ENCODE data around the gene NTRK2.

NTRK2 gene

GRCh38 chr9:84785792-84786547 is 116.4 kb downstream of the NTRK2 start:
- no peak for DNase-seq

- no peak for DNase-seq
Measured at GRCh38 chr9:84788803-84789462, 119.4 kb downstream of the NTRK2 start.

- no peak for DNase-seq
Measured at GRCh38 chr9:84789463-84789830, 119.9 kb downstream of the NTRK2 start.

GRCh38 chr9:84791643-84792042 is 122.1 kb downstream of the NTRK2 start:
- no peak for DNase-seq

GRCh38 chr9:84793251-84793650 is 123.7 kb downstream of the NTRK2 start:
- DNase-seq, result no peak

- no peak for DNase-seq
Measured at GRCh38 chr9:84794981-84795637, 125.6 kb downstream of the NTRK2 start.

GRCh38 chr9:84796404-84796803 is 126.9 kb downstream of the NTRK2 start:
- no peak for DNase-seq

GRCh38 chr9:84799251-84799650 is 129.7 kb downstream of the NTRK2 start:
- no peak for DNase-seq

- no peak for DNase-seq
Measured at GRCh38 chr9:84804951-84805694, 135.6 kb downstream of the NTRK2 start.

GRCh38 chr9:84807431-84807830 is 137.9 kb downstream of the NTRK2 start:
- DNase-seq, result no peak

GRCh38 chr9:84807870-84808390 is 138.4 kb downstream of the NTRK2 start:
- DNase-seq, result no peak

GRCh38 chr9:84808416-84808815 is 138.9 kb downstream of the NTRK2 start:
- no peak for DNase-seq

- DNase-seq, result no peak
Measured at GRCh38 chr9:84811072-84811750, 141.7 kb downstream of the NTRK2 start.

GRCh38 chr9:84811751-84812074 is 142.2 kb downstream of the NTRK2 start:
- no peak for DNase-seq

- DNase-seq, result no peak
Measured at GRCh38 chr9:84812355-84812754, 142.8 kb downstream of the NTRK2 start.

GRCh38 chr9:84812847-84813246 is 143.3 kb downstream of the NTRK2 start:
- DNase-seq, result no peak

- no peak for DNase-seq
Measured at GRCh38 chr9:84815554-84815953, 146.0 kb downstream of the NTRK2 start.

GRCh38 chr9:84817038-84817437 is 147.5 kb downstream of the NTRK2 start:
- no peak for DNase-seq

- DNase-seq, result no peak
Measured at GRCh38 chr9:84818791-84819190, 149.3 kb downstream of the NTRK2 start.

GRCh38 chr9:84819491-84819991 is 150.0 kb downstream of the NTRK2 start:
- no peak for DNase-seq

- no peak for DNase-seq
Measured at GRCh38 chr9:84821431-84821830, 151.9 kb downstream of the NTRK2 start.

GRCh38 chr9:84822589-84823233 is 153.2 kb downstream of the NTRK2 start:
- DNase-seq, result no peak

Measured in CD4-positive, alpha-beta T cell treated with Interleukin-1 beta for 1 hour (primary cell).